Lower leg skin (tissue), 3 donors: ENCODE results near the gene PAPLN.

Experiments used
- POLR2A ChIP-seq, 2 donors: fragments of 450-650 bp; IDR thresholded peaks; one replicate each; pipeline ENCODE4 v1.6.1; 2016 to 2017; ENCODE audit warnings: antibody characterized with exemption in 2 of 2, mild to moderate bottlenecking in 1 of 2, moderate library complexity in 1 of 2
- TF ChIP-seq, protein P1 (sequence below), 3 donors: fragments of 450-650 bp; IDR thresholded peaks; one replicate each; pipeline ENCODE4 v1.5.1; 2016; ENCODE audit warnings: antibody characterized with exemption in 3 of 3, mild to moderate bottlenecking in 3 of 3, moderate library complexity in 2 of 3

DNA sequence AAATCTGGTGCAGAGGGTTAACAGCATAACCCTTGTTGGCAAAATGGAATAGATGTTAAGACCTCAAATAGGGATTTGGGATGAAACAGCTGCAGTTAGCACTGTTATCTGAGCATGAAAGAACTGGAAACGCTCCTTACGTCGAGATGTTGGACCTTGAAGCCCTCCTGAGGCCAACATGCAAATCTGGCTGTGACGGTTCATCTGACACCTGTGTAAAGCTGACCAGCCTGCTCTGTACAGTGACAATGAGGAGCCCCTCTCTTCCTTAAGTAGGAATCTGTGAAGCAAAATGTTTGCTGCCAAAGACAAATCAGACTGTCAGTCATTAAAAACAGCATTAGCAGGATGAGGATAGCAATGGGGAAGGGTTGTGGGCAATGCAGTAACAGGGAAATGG lies 36.5 kb downstream of the PAPLN start:
- TF ChIP-seq, protein P1, sequence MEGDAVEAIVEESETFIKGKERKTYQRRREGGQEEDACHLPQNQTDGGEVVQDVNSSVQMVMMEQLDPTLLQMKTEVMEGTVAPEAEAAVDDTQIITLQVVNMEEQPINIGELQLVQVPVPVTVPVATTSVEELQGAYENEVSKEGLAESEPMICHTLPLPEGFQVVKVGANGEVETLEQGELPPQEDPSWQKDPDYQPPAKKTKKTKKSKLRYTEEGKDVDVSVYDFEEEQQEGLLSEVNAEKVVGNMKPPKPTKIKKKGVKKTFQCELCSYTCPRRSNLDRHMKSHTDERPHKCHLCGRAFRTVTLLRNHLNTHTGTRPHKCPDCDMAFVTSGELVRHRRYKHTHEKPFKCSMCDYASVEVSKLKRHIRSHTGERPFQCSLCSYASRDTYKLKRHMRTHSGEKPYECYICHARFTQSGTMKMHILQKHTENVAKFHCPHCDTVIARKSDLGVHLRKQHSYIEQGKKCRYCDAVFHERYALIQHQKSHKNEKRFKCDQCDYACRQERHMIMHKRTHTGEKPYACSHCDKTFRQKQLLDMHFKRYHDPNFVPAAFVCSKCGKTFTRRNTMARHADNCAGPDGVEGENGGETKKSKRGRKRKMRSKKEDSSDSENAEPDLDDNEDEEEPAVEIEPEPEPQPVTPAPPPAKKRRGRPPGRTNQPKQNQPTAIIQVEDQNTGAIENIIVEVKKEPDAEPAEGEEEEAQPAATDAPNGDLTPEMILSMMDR (IDR thresholded peaks at IDR 0.05), result no peak
- no peak for TF ChIP-seq POLR2A (IDR thresholded peaks at IDR 0.05)
